ENCODE results near the gene RAB3A. TPM values are rescaled to one million over a fixed set of nuclear protein-coding genes. Genes with fewer than 3 reads are reported as not detected.

The RAB3A gene
- 0.67 and 1.0 TPM in 2 replicates for total RNA-seq

GRCh38 chr19:18203863-18204393 is at the start of gene RAB3A:
TSS of gene RAB3A (minus strand) at chr19:18204042. CDS start at chr19:18202740, 1,302 bp downstream.

GRCh38 chr19:18225702-18226468 is 22.0 kb upstream of the RAB3A start, which contains the start of gene PDE4C:
TSS of gene PDE4C (minus strand) at chr19:18226438. CDS start at chr19:18226415, 23 bp downstream.

GRCh38 chr19:18192673-18193387 is 11.0 kb downstream of the RAB3A start, which contains the start of gene MPV17L2:
TSS of gene MPV17L2 (plus strand) at chr19:18193218. CDS start at chr19:18193282, 64 bp downstream.

GRCh38 chr19:18173572-18174288 is 30.1 kb downstream of the RAB3A start, which contains the start of gene IFI30:
TSS of gene IFI30 (plus strand) at chr19:18173813. CDS start at chr19:18173842, 29 bp downstream.

GRCh38 chr19:18152817-18153555 is 50.9 kb downstream of the RAB3A start, which contains the start of gene PIK3R2:
TSS of gene PIK3R2 (plus strand) at chr19:18153163. CDS start at chr19:18155880, 2,717 bp downstream.

Other genes starting within 250 kb of the RAB3A start
- gene KCNN1, start 236.9 kb downstream of the RAB3A start, total RNA-seq = 0.15 and 0.34 TPM in 2 replicates
- gene ARRDC2, start 195.9 kb downstream of the RAB3A start, total RNA-seq = 4.2 and 4.7 TPM in 2 replicates
- not detected in 2 replicates for gene IL12RB1, start 117.1 kb downstream of the RAB3A start, total RNA-seq
- gene MAST3, start 106.3 kb downstream of the RAB3A start, total RNA-seq = 2.7 and 3.4 TPM in 2 replicates
- 18.4 and 23.9 TPM in 2 replicates for gene PIK3R2, start 50.9 kb downstream of the RAB3A start, total RNA-seq
- gene IFI30, start 30.2 kb downstream of the RAB3A start, total RNA-seq = under 0.01 and 0.15 TPM in 2 replicates
- gene MPV17L2, start 10.8 kb downstream of the RAB3A start, total RNA-seq = 24.0 and 29.0 TPM in 2 replicates
- gene PDE4C, start 22.4 kb upstream of the RAB3A start, total RNA-seq = not detected in 2 replicates
- 0.30 and 0.50 TPM in 2 replicates for gene IQCN, start 70.4 kb upstream of the RAB3A start, total RNA-seq
- 288 and 304 TPM in 2 replicates for gene JUND, start 77.6 kb upstream of the RAB3A start, total RNA-seq
- 416 and 427 TPM in 2 replicates for gene LSM4, start 119.0 kb upstream of the RAB3A start, total RNA-seq
- gene PGPEP1, start 136.6 kb upstream of the RAB3A start, total RNA-seq = 6.1 and 8.7 TPM in 2 replicates
- gene GDF15, start 182.1 kb upstream of the RAB3A start, total RNA-seq = 42.1 and 46.7 TPM in 2 replicates
- gene LRRC25, start 193.6 kb upstream of the RAB3A start, total RNA-seq = 0.15 TPM in 1 of 2 replicates, not detected in the other
- 128 and 131 TPM in 2 replicates for gene SSBP4, start 215.4 kb upstream of the RAB3A start, total RNA-seq
- 29.9 and 43.0 TPM in 2 replicates for gene ISYNA1, start 234.1 kb upstream of the RAB3A start, total RNA-seq